SJSA1 (cell line): ENCODE results near the gene C16orf86. TPM values are rescaled to one million over a fixed set of nuclear protein-coding genes. Genes with fewer than 3 reads are reported as not detected.
"Not testable (repeated sequence)": the region's sequence is repeated elsewhere in the genome, so short reads cannot be mapped to it uniquely, and the experiment has no call there.

ENCODE experiments used
- DNase-seq, 2 experiments: peaks; one replicate each; pipeline ENCODE4 v3.0.0-alpha.2; 2015 to 2020; ENCODE audit warnings: low spot score in 2 of 2, low read depth in 1 of 2
- H3K27ac ChIP-seq: fragments of 250-450 bp; sonication (Bioruptor Pico); 2 replicates; pipeline ENCODE4 v1.5.1; 2020; ENCODE audit warnings: mild to moderate bottlenecking, moderate library complexity
- H3K27me3 ChIP-seq: fragments of 250-450 bp; sonication (Bioruptor Pico); replicated peaks from 2 replicates; pipeline ENCODE4 v1.5.1; 2020; ENCODE audit warnings: mild to moderate bottlenecking, moderate library complexity
- H3K36me3 ChIP-seq: fragments of 250-450 bp; sonication (Bioruptor Pico); 2 replicates; pipeline ENCODE4 v1.5.1; 2020; ENCODE audit warnings: mild to moderate bottlenecking
- H3K4me1 ChIP-seq: fragments of 250-450 bp; sonication (Bioruptor Pico); replicated peaks from 2 replicates; pipeline ENCODE4 v1.6.1; 2021; ENCODE audit warnings: mild to moderate bottlenecking
- H3K4me3 ChIP-seq: fragments of 250-450 bp; sonication (Bioruptor Pico); 2 replicates; pipeline ENCODE4 v1.5.1; 2020; ENCODE audit warnings: mild to moderate bottlenecking
- H3K9me3 ChIP-seq: fragments of 250-450 bp; sonication (Bioruptor Pico); replicated peaks from 2 replicates; pipeline ENCODE4 v1.5.1; 2020; ENCODE audit warnings: mild to moderate bottlenecking
- total RNA-seq: library from RNA; depleted of rRNA; stranded (reverse); fragments of >200 nt; shearing (Covaris generic); gene quantifications from 2 replicates; pipeline ENCODE4 v1.2.3, GENCODE V29; 2014

The C16orf86 gene
- total RNA-seq, 1 experiment from 2014 or later: 0.32 TPM

- Histone ChIP-seq H3K27me3 (no peaks in the 10 kb centered on the region), H3K4me1 (no peaks in the 10 kb centered on the region), H3K9me3 (no peaks in the 10 kb centered on the region), H3K4me3 (no peak overlapping the region), H3K27ac (no peak overlapping the region), H3K36me3 (no peaks in the 10 kb centered on the region)
- no peak for DNase-seq
Measured at GRCh38 chr16:67676516-67676915, 9.9 kb downstream of the C16orf86 start.

- Histone ChIP-seq H3K27me3 (no peaks in the 10 kb centered on the region), H3K4me3 (no peak overlapping the region), H3K4me1 (no peaks in the 10 kb centered on the region), H3K27ac (no peak overlapping the region), H3K36me3 (no peaks in the 10 kb centered on the region), H3K9me3 (no peaks in the 10 kb centered on the region)
- no peak for DNase-seq
Measured at GRCh38 chr16:67676939-67677338, 10.3 kb downstream of the C16orf86 start.

GRCh38 chr16:67677712-67678111 lies 11.1 kb downstream of the C16orf86 start:
- Histone ChIP-seq H3K36me3 (no peaks in the 10 kb centered on the region), H3K27me3 (no peaks in the 10 kb centered on the region), H3K4me3 (no peak overlapping the region), H3K27ac (no peak overlapping the region), H3K4me1 (no peaks in the 10 kb centered on the region), H3K9me3 (no peaks in the 10 kb centered on the region)
- no peak for DNase-seq

- DNase-seq: no peak
- no peaks in the 10 kb centered on the region for H3K27me3 ChIP-seq
- no peak overlapping the region for H3K27ac ChIP-seq
- no peak overlapping the region for H3K4me3 ChIP-seq
- H3K36me3 ChIP-seq: peaks cover 4% of the 10 kb centered on the region
- H3K4me1 ChIP-seq: no peaks in the 10 kb centered on the region
- H3K9me3 ChIP-seq: no peaks in the 10 kb centered on the region
Measured at GRCh38 chr16:67678354-67679023, 11.9 kb downstream of the C16orf86 start.

GRCh38 chr16:67679935-67680897 lies 13.6 kb downstream of the C16orf86 start:
- Histone ChIP-seq H3K4me1 (no peaks in the 10 kb centered on the region), H3K27ac (no peak overlapping the region), H3K36me3 (peaks cover 6% of the 10 kb centered on the region), H3K4me3 (no peak overlapping the region), H3K27me3 (no peaks in the 10 kb centered on the region), H3K9me3 (no peaks in the 10 kb centered on the region)
- DNase-seq: no peak

GRCh38 chr16:67683767-67684166 lies 17.2 kb downstream of the C16orf86 start:
- DNase-seq: no peak
- no peaks in the 10 kb centered on the region for H3K4me1 ChIP-seq
- no peak overlapping the region for H3K4me3 ChIP-seq
- no peaks in the 10 kb centered on the region for H3K9me3 ChIP-seq
- no peaks in the 10 kb centered on the region for H3K27me3 ChIP-seq
- H3K36me3 ChIP-seq: peaks cover 6% of the 10 kb centered on the region
- no peak overlapping the region for H3K27ac ChIP-seq

GRCh38 chr16:67685388-67686112 lies 18.9 kb downstream of the C16orf86 start:
- Histone ChIP-seq H3K4me3 (no peak overlapping the region), H3K27ac (no peak overlapping the region), H3K4me1 (no peaks in the 10 kb centered on the region), H3K9me3 (no peaks in the 10 kb centered on the region), H3K36me3 (peaks cover 6% of the 10 kb centered on the region), H3K27me3 (no peaks in the 10 kb centered on the region)
- DNase-seq: no peak

GRCh38 chr16:67693517-67694285 lies 27.1 kb downstream of the C16orf86 start:
- not testable (repeated sequence) for H3K4me3 ChIP-seq, H3K36me3 ChIP-seq, H3K4me1 ChIP-seq, H3K9me3 ChIP-seq, H3K27ac ChIP-seq, H3K27me3 ChIP-seq, DNase-seq

- no peak overlapping the region for H3K27ac ChIP-seq
- DNase-seq: no peak
- H3K9me3 ChIP-seq: peaks cover 7% of the 10 kb centered on the region
- peaks cover 10% of the 10 kb centered on the region; the same call in 1 of the 2 replicates for H3K36me3 ChIP-seq
- H3K4me3 ChIP-seq: no peak overlapping the region
- H3K4me1 ChIP-seq: no peaks in the 10 kb centered on the region
- no peaks in the 10 kb centered on the region for H3K27me3 ChIP-seq
Measured at GRCh38 chr16:67694611-67695010, 28.0 kb downstream of the C16orf86 start.

- H3K4me1 ChIP-seq: no peaks in the 10 kb centered on the region
- peaks cover 10% of the 10 kb centered on the region; the same call in 1 of the 2 replicates for H3K36me3 ChIP-seq
- no peak overlapping the region for H3K4me3 ChIP-seq
- H3K27me3 ChIP-seq: no peaks in the 10 kb centered on the region
- DNase-seq: no peak
- peaks cover 12% of the 10 kb centered on the region for H3K9me3 ChIP-seq
- H3K27ac ChIP-seq: no peak overlapping the region
Measured at GRCh38 chr16:67697422-67698185, 31.0 kb downstream of the C16orf86 start.

- Histone ChIP-seq H3K4me3 (no peak overlapping the region), H3K36me3 (peaks cover 10% of the 10 kb centered on the region; the same call in 1 of the 2 replicates), H3K27ac (no peak overlapping the region), H3K27me3 (no peaks in the 10 kb centered on the region), H3K9me3 (peaks cover 12% of the 10 kb centered on the region), H3K4me1 (no peaks in the 10 kb centered on the region)
- DNase-seq: no peak
Measured at GRCh38 chr16:67699265-67699664, 32.7 kb downstream of the C16orf86 start.

- peaks cover 12% of the 10 kb centered on the region for H3K9me3 ChIP-seq
Measured at GRCh38 chr16:67701420-67701819, 34.8 kb downstream of the C16orf86 start.

More at GRCh38 chr16:67701420-67701819, 34.8 kb downstream of the C16orf86 start:
- H3K4me1 ChIP-seq: no peaks in the 10 kb centered on the region
- H3K4me3 ChIP-seq: no peak overlapping the region
- no peak for DNase-seq
- H3K36me3 ChIP-seq: peaks cover 10% of the 10 kb centered on the region; the same call in 1 of the 2 replicates
- H3K27ac ChIP-seq: no peak overlapping the region
- H3K27me3 ChIP-seq: no peaks in the 10 kb centered on the region
